Activated naive CD8-positive, alpha-beta T cell treated with anti-CD3 and anti-CD28 coated beads, Interleukin-2, amount 50 U/mL, for 24 hours (primary cell): ENCODE results near the gene VEZF1.

Experiments
- ATAC-seq: fragments of 150-1000 bp; cut with Tn5 transposase; one replicate; pipeline ENCODE4 v1.10.0; 2021
- DNase-seq: peaks from one replicate; pipeline ENCODE4 v3.0.0; 2021
- H3K27ac Mint-ChIP-seq: one replicate; pipeline ENCODE4 v1.8.0; 2021; ENCODE audit warnings: mild to moderate bottlenecking, mixed read lengths
- H3K27me3 Mint-ChIP-seq: one replicate; pipeline ENCODE4 v1.8.0; 2021; ENCODE audit warnings: mixed read lengths
- H3K36me3 Mint-ChIP-seq: one replicate; pipeline ENCODE4 v1.8.0; 2021; ENCODE audit warnings: low read depth, mixed read lengths
- H3K4me1 Mint-ChIP-seq: one replicate; pipeline ENCODE4 v1.8.0; 2021; ENCODE audit warnings: mixed read lengths
- H3K4me3 Mint-ChIP-seq: one replicate; pipeline ENCODE4 v1.8.0; 2021; ENCODE audit warnings: mild to moderate bottlenecking, moderate library complexity, mixed read lengths
- H3K9me3 Mint-ChIP-seq: one replicate; pipeline ENCODE4 v1.8.0; 2021; ENCODE audit warnings: mixed read lengths

Gene VEZF1

GRCh38 chr17:57987581-57988300, at the start of gene VEZF1:
Gene VEZF1, minus strand, starts transcription at chr17:57988254. Its CDS starts 143 bp downstream, at chr17:57988111.
- H3K4me3 Mint-ChIP-seq: peak within 1 kb of the TSS; percentile 88
- DNase-seq (peak; percentile 82), ATAC-seq (peak; percentile 48)
- H3K27me3 Mint-ChIP-seq: no peaks in the 10 kb centered on the region
- no peaks in the 10 kb centered on the region for H3K9me3 Mint-ChIP-seq
- peak within 1 kb of the TSS; percentile 94 for H3K27ac Mint-ChIP-seq
- H3K4me1 Mint-ChIP-seq: peaks cover 57% of the 10 kb centered on the region
- peaks cover 11% of the 10 kb centered on the region for H3K36me3 Mint-ChIP-seq

GRCh38 chr17:58032691-58033415, 44.8 kb upstream of the VEZF1 start:
- H3K4me3 Mint-ChIP-seq: no peak overlapping the region
- H3K4me1 Mint-ChIP-seq: no peaks in the 10 kb centered on the region
- peaks cover 13% of the 10 kb centered on the region for H3K27me3 Mint-ChIP-seq
- ATAC-seq (no peak), DNase-seq (no peak)
- peaks cover 6% of the 10 kb centered on the region for H3K9me3 Mint-ChIP-seq
- no peak overlapping the region for H3K27ac Mint-ChIP-seq
- no peaks in the 10 kb centered on the region for H3K36me3 Mint-ChIP-seq

- no peak overlapping the region for H3K27ac Mint-ChIP-seq
- no peaks in the 10 kb centered on the region for H3K36me3 Mint-ChIP-seq
- DNase-seq (no peak), ATAC-seq (no peak)
- H3K27me3 Mint-ChIP-seq: peaks cover 32% of the 10 kb centered on the region
- no peaks in the 10 kb centered on the region for H3K4me1 Mint-ChIP-seq
- no peak overlapping the region for H3K4me3 Mint-ChIP-seq
- peaks cover 6% of the 10 kb centered on the region for H3K9me3 Mint-ChIP-seq
Observed at GRCh38 chr17:58028578-58028977, 40.5 kb upstream of the VEZF1 start.

GRCh38 chr17:58020401-58020800, 32.3 kb upstream of the VEZF1 start:
- no peak for ATAC-seq
- H3K4me3 Mint-ChIP-seq: no peak overlapping the region
- DNase-seq: no peak
- no peak overlapping the region for H3K27ac Mint-ChIP-seq
- H3K4me1 Mint-ChIP-seq: no peaks in the 10 kb centered on the region
- H3K36me3 Mint-ChIP-seq: no peaks in the 10 kb centered on the region
- H3K27me3 Mint-ChIP-seq: peaks cover 20% of the 10 kb centered on the region
- H3K9me3 Mint-ChIP-seq: no peaks in the 10 kb centered on the region

- H3K4me1 Mint-ChIP-seq: no peaks in the 10 kb centered on the region
- ATAC-seq: no peak
- no peaks in the 10 kb centered on the region for H3K9me3 Mint-ChIP-seq
- no peak overlapping the region for H3K4me3 Mint-ChIP-seq
- no peaks in the 10 kb centered on the region for H3K36me3 Mint-ChIP-seq
- no peak for DNase-seq
- H3K27ac Mint-ChIP-seq: no peak overlapping the region
- H3K27me3 Mint-ChIP-seq: peaks cover 16% of the 10 kb centered on the region
Observed at GRCh38 chr17:58019521-58019920, 31.5 kb upstream of the VEZF1 start.

GRCh38 chr17:58019039-58019438, 31.0 kb upstream of the VEZF1 start:
- H3K36me3 Mint-ChIP-seq: no peaks in the 10 kb centered on the region
- H3K27me3 Mint-ChIP-seq: peaks cover 15% of the 10 kb centered on the region
- no peak overlapping the region for H3K4me3 Mint-ChIP-seq
- H3K9me3 Mint-ChIP-seq: no peaks in the 10 kb centered on the region
- no peaks in the 10 kb centered on the region for H3K4me1 Mint-ChIP-seq
- H3K27ac Mint-ChIP-seq: no peak overlapping the region
- DNase-seq (no peak), ATAC-seq (no peak)

GRCh38 chr17:58010067-58010799, 22.2 kb upstream of the VEZF1 start:
- H3K27ac Mint-ChIP-seq: no peak overlapping the region
- ATAC-seq (no peak), DNase-seq (no peak)
- H3K9me3 Mint-ChIP-seq: no peaks in the 10 kb centered on the region
- peaks cover 4% of the 10 kb centered on the region for H3K27me3 Mint-ChIP-seq
- H3K4me1 Mint-ChIP-seq: peaks cover 38% of the 10 kb centered on the region
- H3K4me3 Mint-ChIP-seq: no peak overlapping the region
- peaks cover 44% of the 10 kb centered on the region for H3K36me3 Mint-ChIP-seq

GRCh38 chr17:58007781-58008706, 20.0 kb upstream of the VEZF1 start:
- H3K9me3 Mint-ChIP-seq: no peaks in the 10 kb centered on the region
- DNase-seq (no peak), ATAC-seq (peak; percentile 40)
- H3K27me3 Mint-ChIP-seq: peaks cover 4% of the 10 kb centered on the region
- H3K4me1 Mint-ChIP-seq: peaks cover 58% of the 10 kb centered on the region
- H3K4me3 Mint-ChIP-seq: peak overlapping the region; percentile 88
- peaks cover 66% of the 10 kb centered on the region for H3K36me3 Mint-ChIP-seq
- peak overlapping the region; percentile 100 for H3K27ac Mint-ChIP-seq

GRCh38 chr17:58006924-58007780, 19.1 kb upstream of the VEZF1 start, which contains the start of gene SRSF1:
Gene SRSF1, minus strand, starts transcription at chr17:58007246. Its CDS starts 109 bp downstream, at chr17:58007137.
- H3K4me1 Mint-ChIP-seq: peaks cover 67% of the 10 kb centered on the region
- H3K27me3 Mint-ChIP-seq: peaks cover 4% of the 10 kb centered on the region
- ATAC-seq: peak; percentile 86
- no peaks in the 10 kb centered on the region for H3K9me3 Mint-ChIP-seq
- DNase-seq: peak; percentile 98
- H3K36me3 Mint-ChIP-seq: peaks cover 75% of the 10 kb centered on the region
- peak within 1 kb of the TSS; percentile 100 for H3K27ac Mint-ChIP-seq
- H3K4me3 Mint-ChIP-seq: peak within 1 kb of the TSS; percentile 88

GRCh38 chr17:58006560-58006923, 18.5 kb upstream of the VEZF1 start:
- H3K27me3 Mint-ChIP-seq: peaks cover 4% of the 10 kb centered on the region
- peak overlapping the region; percentile 100 for H3K27ac Mint-ChIP-seq
- ATAC-seq (peak; percentile 45), DNase-seq (peak; percentile 77)
- peaks cover 78% of the 10 kb centered on the region for H3K36me3 Mint-ChIP-seq
- H3K9me3 Mint-ChIP-seq: no peaks in the 10 kb centered on the region
- peaks cover 73% of the 10 kb centered on the region for H3K4me1 Mint-ChIP-seq
- H3K4me3 Mint-ChIP-seq: peak overlapping the region; percentile 88

GRCh38 chr17:58005728-58006559, 17.9 kb upstream of the VEZF1 start:
- DNase-seq: no peak
- peaks cover 83% of the 10 kb centered on the region for H3K36me3 Mint-ChIP-seq
- peaks cover 76% of the 10 kb centered on the region for H3K4me1 Mint-ChIP-seq

GRCh38 chr17:58005031-58005727, 17.1 kb upstream of the VEZF1 start:
- peaks cover 85% of the 10 kb centered on the region for H3K36me3 Mint-ChIP-seq
- DNase-seq (no peak), ATAC-seq (no peak)
- no peaks in the 10 kb centered on the region for H3K9me3 Mint-ChIP-seq
- H3K27me3 Mint-ChIP-seq: peaks cover 4% of the 10 kb centered on the region
- peaks cover 82% of the 10 kb centered on the region for H3K4me1 Mint-ChIP-seq
- peak overlapping the region; percentile 100 for H3K27ac Mint-ChIP-seq
- peak overlapping the region; percentile 88 for H3K4me3 Mint-ChIP-seq

More at GRCh38 chr17:58005728-58006559, 17.9 kb upstream of the VEZF1 start:
- Mint-ChIP-seq H3K27me3 (peaks cover 4% of the 10 kb centered on the region), H3K9me3 (no peaks in the 10 kb centered on the region), H3K4me3 (peak overlapping the region; percentile 88), H3K27ac (peak overlapping the region; percentile 100)
- no peak for ATAC-seq
